Neuron (in vitro differentiated cells): ENCODE measurements around the gene ARFGAP3.

Experiments used
- H2AFZ ChIP-seq: one replicate; pipeline ENCODE4 v1.6.1; 2013; ENCODE audit warnings: low read depth, mild to moderate bottlenecking, inconsistent platforms, low read length, moderate library complexity
- H3K27me3 ChIP-seq: one replicate; pipeline ENCODE4 v1.6.1; 2013; ENCODE audit warnings: low read length; ENCODE audit not compliant: insufficient read depth
- H3K36me3 ChIP-seq: one replicate; pipeline ENCODE4 v1.6.1; 2013; ENCODE audit warnings: low read length; ENCODE audit not compliant: insufficient read depth
- H3K4me1 ChIP-seq: one replicate; pipeline ENCODE4 v1.6.1; 2013; ENCODE audit warnings: low read length; ENCODE audit not compliant: insufficient read depth
- H3K4me3 ChIP-seq: 2 replicates; pipeline ENCODE4 v1.5.1; 2013; ENCODE audit warnings: mild to moderate bottlenecking, low read length, moderate library complexity
- H3K9me3 ChIP-seq: one replicate; pipeline ENCODE4 v1.6.1; 2013; ENCODE audit warnings: low read length

The ARFGAP3 gene

GRCh38 chr22:42842658-42843370, 14.3 kb downstream of the ARFGAP3 start:
- Histone ChIP-seq H3K9me3 (peaks cover 2% of the 10 kb centered on the region), H3K4me3 (no peak overlapping the region), H3K27me3 (no peaks in the 10 kb centered on the region), H3K4me1 (no peaks in the 10 kb centered on the region), H2AFZ (no peak overlapping the region), H3K36me3 (peaks cover 53% of the 10 kb centered on the region)

- Histone ChIP-seq H3K9me3 (peaks cover 2% of the 10 kb centered on the region), H2AFZ (no peak overlapping the region), H3K36me3 (peaks cover 48% of the 10 kb centered on the region), H3K4me1 (no peaks in the 10 kb centered on the region), H3K4me3 (no peak overlapping the region), H3K27me3 (no peaks in the 10 kb centered on the region)
Measured at GRCh38 chr22:42841444-42841843, 15.6 kb downstream of the ARFGAP3 start.

- H3K27me3 ChIP-seq: no peaks in the 10 kb centered on the region
- H2AFZ ChIP-seq: no peak overlapping the region
Measured at GRCh38 chr22:42837556-42837955, 19.5 kb downstream of the ARFGAP3 start.

GRCh38 chr22:42836026-42836425, 21.0 kb downstream of the ARFGAP3 start:
- peaks cover 51% of the 10 kb centered on the region for H3K36me3 ChIP-seq
- no peak overlapping the region for H3K4me3 ChIP-seq
- H3K27me3 ChIP-seq: no peaks in the 10 kb centered on the region
- no peaks in the 10 kb centered on the region for H3K9me3 ChIP-seq
- H2AFZ ChIP-seq: no peak overlapping the region
- H3K4me1 ChIP-seq: no peaks in the 10 kb centered on the region

More at GRCh38 chr22:42837556-42837955, 19.5 kb downstream of the ARFGAP3 start:
- Histone ChIP-seq H3K36me3 (peaks cover 50% of the 10 kb centered on the region), H3K4me1 (no peaks in the 10 kb centered on the region), H3K4me3 (no peak overlapping the region), H3K9me3 (no peaks in the 10 kb centered on the region)

- Histone ChIP-seq H2AFZ (no peak overlapping the region), H3K4me3 (no peak overlapping the region), H3K27me3 (no peaks in the 10 kb centered on the region), H3K4me1 (no peaks in the 10 kb centered on the region), H3K36me3 (peaks cover 52% of the 10 kb centered on the region), H3K9me3 (no peaks in the 10 kb centered on the region)
Measured at GRCh38 chr22:42834177-42834949, 22.7 kb downstream of the ARFGAP3 start.

- Histone ChIP-seq H3K27me3 (no peaks in the 10 kb centered on the region), H2AFZ (no peak overlapping the region), H3K36me3 (peaks cover 60% of the 10 kb centered on the region), H3K9me3 (no peaks in the 10 kb centered on the region), H3K4me3 (no peak overlapping the region), H3K4me1 (no peaks in the 10 kb centered on the region)
Measured at GRCh38 chr22:42833104-42833503, 24.0 kb downstream of the ARFGAP3 start.

- H3K36me3 ChIP-seq: peaks cover 61% of the 10 kb centered on the region
- H3K4me3 ChIP-seq: no peak overlapping the region
- no peak overlapping the region for H2AFZ ChIP-seq
- H3K4me1 ChIP-seq: no peaks in the 10 kb centered on the region
- H3K27me3 ChIP-seq: no peaks in the 10 kb centered on the region
- no peaks in the 10 kb centered on the region for H3K9me3 ChIP-seq
Measured at GRCh38 chr22:42831712-42832111, 25.4 kb downstream of the ARFGAP3 start.

GRCh38 chr22:42830161-42830560, 26.9 kb downstream of the ARFGAP3 start:
- no peaks in the 10 kb centered on the region for H3K9me3 ChIP-seq
- H3K4me1 ChIP-seq: no peaks in the 10 kb centered on the region
- H3K36me3 ChIP-seq: peaks cover 59% of the 10 kb centered on the region
- no peaks in the 10 kb centered on the region for H3K27me3 ChIP-seq
- no peak overlapping the region for H3K4me3 ChIP-seq
- H2AFZ ChIP-seq: no peak overlapping the region

GRCh38 chr22:42829302-42829701, 27.8 kb downstream of the ARFGAP3 start:
- no peak overlapping the region for H3K4me3 ChIP-seq
- no peaks in the 10 kb centered on the region for H3K27me3 ChIP-seq
- no peak overlapping the region for H2AFZ ChIP-seq
- no peaks in the 10 kb centered on the region for H3K9me3 ChIP-seq
- H3K36me3 ChIP-seq: peaks cover 58% of the 10 kb centered on the region
- H3K4me1 ChIP-seq: no peaks in the 10 kb centered on the region

- Histone ChIP-seq H3K4me1 (no peaks in the 10 kb centered on the region), H3K36me3 (peaks cover 51% of the 10 kb centered on the region), H2AFZ (no peak overlapping the region), H3K4me3 (no peak overlapping the region), H3K27me3 (no peaks in the 10 kb centered on the region), H3K9me3 (peaks cover 8% of the 10 kb centered on the region)
Measured at GRCh38 chr22:42825796-42826195, 31.3 kb downstream of the ARFGAP3 start.

GRCh38 chr22:42821386-42821785, 35.7 kb downstream of the ARFGAP3 start:
- Histone ChIP-seq H3K36me3 (peaks cover 31% of the 10 kb centered on the region), H2AFZ (no peak overlapping the region), H3K27me3 (no peaks in the 10 kb centered on the region), H3K9me3 (peaks cover 8% of the 10 kb centered on the region), H3K4me1 (no peaks in the 10 kb centered on the region), H3K4me3 (no peak overlapping the region)

GRCh38 chr22:42820045-42820763, 36.9 kb downstream of the ARFGAP3 start:
- no peak overlapping the region for H2AFZ ChIP-seq
- peaks cover 34% of the 10 kb centered on the region for H3K36me3 ChIP-seq
- H3K27me3 ChIP-seq: no peaks in the 10 kb centered on the region
- H3K4me3 ChIP-seq: no peak overlapping the region
- no peaks in the 10 kb centered on the region for H3K4me1 ChIP-seq
- peaks cover 8% of the 10 kb centered on the region for H3K9me3 ChIP-seq

GRCh38 chr22:42819412-42820044, 37.5 kb downstream of the ARFGAP3 start:
- no peak overlapping the region for H2AFZ ChIP-seq
- peaks cover 8% of the 10 kb centered on the region for H3K9me3 ChIP-seq
- H3K27me3 ChIP-seq: no peaks in the 10 kb centered on the region
- no peak overlapping the region for H3K4me3 ChIP-seq
- H3K4me1 ChIP-seq: no peaks in the 10 kb centered on the region
- peaks cover 33% of the 10 kb centered on the region for H3K36me3 ChIP-seq
